ENCODE data around the gene HEBP2. TPM values are rescaled to one million over a fixed set of nuclear protein-coding genes. Genes with fewer than 3 reads are reported as not detected.

HEBP2 gene
- total RNA-seq, 4 donors from 2014 or later = 71.1 to 105 (median 77.8) TPM

- H3K27me3 ChIP-seq = no peaks in the 10 kb centered on the region
- no peak overlapping the region for H3K4me3 ChIP-seq
- TF ChIP-seq EP300 (IDR thresholded peaks at IDR 0.05) = no peak
- no peak for TF ChIP-seq CTCF (IDR thresholded peaks at IDR 0.05)
- no peak for TF ChIP-seq POLR2A (IDR thresholded peaks at IDR 0.05)
- no peak for TF ChIP-seq POLR2AphosphoS5 (IDR thresholded peaks at IDR 0.05)
- WGBS, 2 donors (ENCODE audit: low coverage in 1 of 2) = 76 to 78% methylated on average over 7 to 10 of the region's 19 CpGs
- no peak overlapping the region for H3K27ac ChIP-seq
- H3K36me3 ChIP-seq = peaks cover 0 to 5% of the 10 kb centered on the region in 2 donors
- no peaks in the 10 kb centered on the region for H3K9me3 ChIP-seq
- H3K4me1 ChIP-seq = peaks cover 0 to 22% (median 4%) of the 10 kb centered on the region in 3 donors
- ATAC-seq = no peak
These were observed 27.4 kb downstream of the HEBP2 start for GRCh38 chr6:138431256-138432062.

- no peaks in the 10 kb centered on the region for H3K27me3 ChIP-seq
- H3K9me3 ChIP-seq = no peaks in the 10 kb centered on the region
- H3K36me3 ChIP-seq = peaks cover 0 to 5% of the 10 kb centered on the region in 2 donors
- H3K27ac ChIP-seq = no peak overlapping the region
- WGBS, 2 donors (ENCODE audit: low coverage in 1 of 2) = 89 to 97% methylated on average over 5 of the region's 11 CpGs
- H3K4me3 ChIP-seq = no peak overlapping the region
- ATAC-seq = no peak
- peaks cover 0 to 22% (median 4%) of the 10 kb centered on the region in 3 donors for H3K4me1 ChIP-seq
- TF ChIP-seq EP300 (IDR thresholded peaks at IDR 0.05) (no peak), CTCF (IDR thresholded peaks at IDR 0.05) (no peak), POLR2A (IDR thresholded peaks at IDR 0.05) (no peak), POLR2AphosphoS5 (IDR thresholded peaks at IDR 0.05) (no peak)
These were observed 28.0 kb downstream of the HEBP2 start for GRCh38 chr6:138432063-138432356.

GRCh38 chr6:138434096-138434495, 30.1 kb downstream of the HEBP2 start:
- no peaks in the 10 kb centered on the region for H3K9me3 ChIP-seq
- no peak overlapping the region for H3K4me3 ChIP-seq
- 68 to 81% methylated on average over 3 of the region's 3 CpGs for WGBS, 2 donors (ENCODE audit: low coverage in 1 of 2)
- peaks cover 0 to 12% (median 4%) of the 10 kb centered on the region in 3 donors for H3K4me1 ChIP-seq
- H3K36me3 ChIP-seq = peaks cover 0 to 5% of the 10 kb centered on the region in 2 donors
- H3K27ac ChIP-seq = no peak overlapping the region
- no peaks in the 10 kb centered on the region for H3K27me3 ChIP-seq
- TF ChIP-seq POLR2AphosphoS5 (IDR thresholded peaks at IDR 0.05) (no peak), CTCF (IDR thresholded peaks at IDR 0.05) (no peak), POLR2A (IDR thresholded peaks at IDR 0.05) (no peak), EP300 (IDR thresholded peaks at IDR 0.05) (no peak)
- ATAC-seq = no peak

- 73 to 75% methylated on average over 3 to 4 of the region's 4 CpGs for WGBS, 2 donors (ENCODE audit: low coverage in 1 of 2)
- H3K4me3 ChIP-seq = no peak overlapping the region
These were observed 30.9 kb downstream of the HEBP2 start for GRCh38 chr6:138434925-138435324.

GRCh38 chr6:138439546-138439945, 35.5 kb downstream of the HEBP2 start:
- no peaks in the 10 kb centered on the region for H3K4me1 ChIP-seq
- WGBS, 2 donors (ENCODE audit: low coverage in 1 of 2) = 85 to 88% methylated on average over 7 of the region's 7 CpGs
- ATAC-seq = no peak
- H3K9me3 ChIP-seq = no peaks in the 10 kb centered on the region
- no peak overlapping the region for H3K27ac ChIP-seq
- no peaks in the 10 kb centered on the region for H3K27me3 ChIP-seq
- TF ChIP-seq POLR2AphosphoS5 (IDR thresholded peaks at IDR 0.05) = no peak
- TF ChIP-seq EP300 (IDR thresholded peaks at IDR 0.05) = no peak
- no peak for TF ChIP-seq POLR2A (IDR thresholded peaks at IDR 0.05)
- no peak for TF ChIP-seq CTCF (IDR thresholded peaks at IDR 0.05)
- H3K36me3 ChIP-seq = no peaks in the 10 kb centered on the region
- H3K4me3 ChIP-seq = no peak overlapping the region

More at GRCh38 chr6:138434925-138435324, 30.9 kb downstream of the HEBP2 start:
- peaks cover 0 to 5% of the 10 kb centered on the region in 2 donors for H3K36me3 ChIP-seq
- H3K27ac ChIP-seq = no peak overlapping the region
- no peaks in the 10 kb centered on the region for H3K9me3 ChIP-seq
- ATAC-seq = no peak
- TF ChIP-seq POLR2AphosphoS5 (IDR thresholded peaks at IDR 0.05) = no peak
- no peak for TF ChIP-seq POLR2A (IDR thresholded peaks at IDR 0.05)
- no peak for TF ChIP-seq EP300 (IDR thresholded peaks at IDR 0.05)
- H3K27me3 ChIP-seq = no peaks in the 10 kb centered on the region
- H3K4me1 ChIP-seq = peaks cover 0 to 4% (median 0%) of the 10 kb centered on the region in 3 donors

Data from gastroesophageal sphincter (tissue), 4 donors.